ENCODE results near the gene RITA1.

RITA1 gene

GRCh38 chr12:113235976-113236375 lies 50.5 kb downstream of the RITA1 start:
- Histone ChIP-seq H3K4me3 (ENCODE audit: insufficient read depth, low read depth, low read length, poor library complexity, severe bottlenecking) (no peak overlapping the region), H3K36me3 (ENCODE audit: control insufficient read depth, insufficient read depth, low read length) (peaks cover 26% of the 10 kb centered on the region), H3K9me3 (ENCODE audit: control insufficient read depth, low read length) (no peaks in the 10 kb centered on the region), H3K27ac (ENCODE audit: insufficient read depth, low read length, poor library complexity, severe bottlenecking) (no peak overlapping the region), H3K4me1 (ENCODE audit: control insufficient read depth, insufficient read depth, low read length, poor library complexity, severe bottlenecking) (peaks cover 16% of the 10 kb centered on the region), H3K27me3 (replicated peaks; ENCODE audit: control insufficient read depth, insufficient read depth, low read length, poor library complexity, severe bottlenecking) (no peaks in the 10 kb centered on the region)
- DNase-seq = no peak

DNA sequence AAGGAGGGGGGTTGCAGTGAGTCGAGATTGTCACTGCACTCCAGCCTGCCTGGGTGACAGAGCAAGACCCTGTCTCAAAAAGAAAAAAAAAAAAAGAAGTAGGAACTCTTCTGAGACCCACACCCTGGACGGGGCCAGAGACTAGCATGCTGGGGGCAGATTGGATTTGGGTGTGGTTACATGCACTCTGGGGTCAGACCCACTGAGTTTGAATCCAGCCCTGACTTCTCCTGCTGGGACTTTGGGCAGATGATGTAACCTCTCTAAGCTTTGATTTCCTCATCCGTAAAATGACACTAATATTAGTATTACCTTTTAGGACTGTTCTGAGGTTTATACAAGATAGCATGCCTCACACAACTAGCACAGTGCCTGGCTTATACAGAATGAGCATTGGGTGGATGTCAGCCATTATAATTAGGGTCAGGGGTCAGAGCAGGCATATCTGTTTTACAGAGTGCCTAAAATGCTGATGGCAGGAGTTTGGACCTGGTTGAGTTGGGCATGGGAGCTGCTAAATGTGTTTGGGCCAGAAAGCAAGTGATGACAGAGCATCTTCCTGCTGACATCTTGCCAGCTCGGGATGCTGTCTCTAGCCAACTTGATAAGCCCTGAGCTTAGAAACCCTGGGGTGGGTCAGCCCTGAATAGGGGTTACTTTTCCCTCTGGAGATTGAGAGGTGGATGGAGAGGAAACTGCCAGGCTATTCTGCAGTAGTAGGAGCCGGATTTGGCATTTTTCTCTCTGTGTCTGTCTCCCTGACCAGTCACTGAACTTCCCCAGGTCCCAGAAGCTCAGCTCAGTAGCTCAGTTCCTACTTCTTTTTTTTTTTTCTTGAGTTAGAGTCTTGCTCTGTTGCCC lies 51.2 kb downstream of the RITA1 start:
- H3K27me3 ChIP-seq (replicated peaks; ENCODE audit: control insufficient read depth, insufficient read depth, low read length, poor library complexity, severe bottlenecking) = no peaks in the 10 kb centered on the region
- H3K27ac ChIP-seq (ENCODE audit: insufficient read depth, low read length, poor library complexity, severe bottlenecking) = no peak overlapping the region
- H3K9me3 ChIP-seq (ENCODE audit: control insufficient read depth, low read length) = no peaks in the 10 kb centered on the region
- DNase-seq = no peak
- peaks cover 16% of the 10 kb centered on the region for H3K4me1 ChIP-seq (ENCODE audit: control insufficient read depth, insufficient read depth, low read length, poor library complexity, severe bottlenecking)
- H3K36me3 ChIP-seq (ENCODE audit: control insufficient read depth, insufficient read depth, low read length) = peaks cover 23% of the 10 kb centered on the region
- no peak overlapping the region for H3K4me3 ChIP-seq (ENCODE audit: insufficient read depth, low read depth, low read length, poor library complexity, severe bottlenecking)

- no peak for DNase-seq
- no peaks in the 10 kb centered on the region for H3K9me3 ChIP-seq (ENCODE audit: control insufficient read depth, low read length)
- peaks cover 22% of the 10 kb centered on the region for H3K36me3 ChIP-seq (ENCODE audit: control insufficient read depth, insufficient read depth, low read length)
- H3K27me3 ChIP-seq (replicated peaks; ENCODE audit: control insufficient read depth, insufficient read depth, low read length, poor library complexity, severe bottlenecking) = no peaks in the 10 kb centered on the region
- peaks cover 8% of the 10 kb centered on the region for H3K4me1 ChIP-seq (ENCODE audit: control insufficient read depth, insufficient read depth, low read length, poor library complexity, severe bottlenecking)
- H3K27ac ChIP-seq (ENCODE audit: insufficient read depth, low read length, poor library complexity, severe bottlenecking) = no peak overlapping the region
- H3K4me3 ChIP-seq (ENCODE audit: insufficient read depth, low read depth, low read length, poor library complexity, severe bottlenecking) = no peak overlapping the region
Measured at GRCh38 chr12:113237748-113238147, 52.2 kb downstream of the RITA1 start.

- Histone ChIP-seq H3K27me3 (replicated peaks; ENCODE audit: control insufficient read depth, insufficient read depth, low read length, poor library complexity, severe bottlenecking) (no peaks in the 10 kb centered on the region), H3K9me3 (ENCODE audit: control insufficient read depth, low read length) (no peaks in the 10 kb centered on the region), H3K4me1 (ENCODE audit: control insufficient read depth, insufficient read depth, low read length, poor library complexity, severe bottlenecking) (peaks cover 3% of the 10 kb centered on the region), H3K4me3 (ENCODE audit: insufficient read depth, low read depth, low read length, poor library complexity, severe bottlenecking) (no peak overlapping the region), H3K27ac (ENCODE audit: insufficient read depth, low read length, poor library complexity, severe bottlenecking) (no peak overlapping the region), H3K36me3 (ENCODE audit: control insufficient read depth, insufficient read depth, low read length) (peaks cover 22% of the 10 kb centered on the region)
- DNase-seq = no peak
Measured at GRCh38 chr12:113238309-113238708, 52.8 kb downstream of the RITA1 start.

DNA sequence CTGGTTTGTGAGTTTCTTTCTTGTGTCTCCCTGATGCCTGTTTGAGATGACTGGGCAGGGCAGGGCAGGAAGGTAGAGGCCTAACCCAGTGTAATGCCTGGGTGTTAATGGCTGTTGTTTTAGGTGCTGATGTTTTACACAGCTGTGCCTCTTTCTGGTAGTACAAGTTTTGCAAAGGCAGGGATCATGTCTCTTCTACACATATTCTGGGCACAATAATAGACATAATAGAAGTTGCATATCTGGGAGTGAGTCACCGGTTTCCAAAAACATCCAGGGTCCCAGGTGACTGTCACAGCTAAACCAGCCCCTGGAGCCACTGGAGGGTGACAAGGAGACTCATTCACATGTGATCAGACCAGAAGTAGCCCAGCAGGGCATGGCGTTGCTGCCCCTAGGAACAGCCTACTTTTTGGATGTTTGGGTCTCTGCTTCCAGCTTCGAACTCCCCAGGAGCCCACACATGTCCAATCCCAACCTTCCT lies 53.8 kb downstream of the RITA1 start:
- no peak overlapping the region for H3K27ac ChIP-seq (ENCODE audit: insufficient read depth, low read length, poor library complexity, severe bottlenecking)
- H3K4me1 ChIP-seq (ENCODE audit: control insufficient read depth, insufficient read depth, low read length, poor library complexity, severe bottlenecking) = no peaks in the 10 kb centered on the region
- no peak for DNase-seq

DNA sequence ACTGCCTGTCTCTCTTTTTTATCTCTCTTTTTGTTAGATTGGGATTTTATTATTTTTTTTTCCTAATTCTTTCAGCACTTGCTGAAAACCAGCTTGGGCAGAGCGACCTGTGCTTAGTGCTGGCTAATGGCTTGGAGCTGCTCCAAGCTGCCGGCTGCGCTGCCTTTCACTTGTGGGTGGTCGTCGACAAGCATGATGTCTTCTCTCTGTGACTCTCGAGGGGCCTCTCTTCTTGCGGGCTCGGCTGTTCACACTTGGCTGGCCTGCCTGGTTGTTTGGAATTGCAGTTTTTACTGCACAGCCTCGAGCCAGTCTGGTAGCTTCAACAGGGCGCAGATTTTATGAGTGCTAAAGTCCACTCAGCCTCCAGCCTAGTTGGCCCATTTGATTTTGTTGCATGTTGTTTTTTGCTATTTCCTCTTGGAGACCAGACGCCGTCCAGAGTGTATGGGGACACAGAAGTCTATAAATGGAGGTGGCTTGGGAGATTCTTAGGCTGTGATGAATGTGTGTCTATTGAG lies 54.4 kb downstream of the RITA1 start:
- Histone ChIP-seq H3K27me3 (replicated peaks; ENCODE audit: control insufficient read depth, insufficient read depth, low read length, poor library complexity, severe bottlenecking) (no peaks in the 10 kb centered on the region), H3K9me3 (ENCODE audit: control insufficient read depth, low read length) (no peaks in the 10 kb centered on the region), H3K4me3 (ENCODE audit: insufficient read depth, low read depth, low read length, poor library complexity, severe bottlenecking) (no peak overlapping the region), H3K4me1 (ENCODE audit: control insufficient read depth, insufficient read depth, low read length, poor library complexity, severe bottlenecking) (no peaks in the 10 kb centered on the region), H3K27ac (ENCODE audit: insufficient read depth, low read length, poor library complexity, severe bottlenecking) (no peak overlapping the region), H3K36me3 (ENCODE audit: control insufficient read depth, insufficient read depth, low read length) (peaks cover 22% of the 10 kb centered on the region)
- DNase-seq = no peak

More for the DNA sequence above, 53.8 kb downstream of the RITA1 start:
- Histone ChIP-seq H3K9me3 (ENCODE audit: control insufficient read depth, low read length) (no peaks in the 10 kb centered on the region), H3K4me3 (ENCODE audit: insufficient read depth, low read depth, low read length, poor library complexity, severe bottlenecking) (no peak overlapping the region), H3K27me3 (replicated peaks; ENCODE audit: control insufficient read depth, insufficient read depth, low read length, poor library complexity, severe bottlenecking) (no peaks in the 10 kb centered on the region), H3K36me3 (ENCODE audit: control insufficient read depth, insufficient read depth, low read length) (peaks cover 22% of the 10 kb centered on the region)

DNA sequence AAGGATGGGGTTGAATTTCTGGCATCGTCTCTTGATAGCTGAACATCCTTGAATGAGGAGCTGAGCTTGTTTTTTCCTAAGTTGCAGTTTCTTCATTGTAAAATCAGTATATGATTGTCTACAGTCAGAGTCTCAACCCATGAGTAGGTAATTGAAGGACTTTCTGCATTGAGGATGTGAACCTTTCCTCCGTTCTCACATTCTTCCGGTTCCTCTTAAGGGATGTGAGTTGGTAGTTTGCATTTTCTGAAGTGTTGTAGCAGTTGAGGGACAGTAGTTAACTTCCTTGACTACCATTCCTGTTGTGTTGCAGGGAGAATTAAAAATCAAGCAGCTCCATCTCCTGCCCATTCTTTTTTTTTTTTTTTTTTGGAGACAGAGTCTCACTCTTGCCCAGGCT lies 54.9 kb downstream of the RITA1 start:
- Histone ChIP-seq H3K9me3 (ENCODE audit: control insufficient read depth, low read length) (no peaks in the 10 kb centered on the region), H3K27ac (ENCODE audit: insufficient read depth, low read length, poor library complexity, severe bottlenecking) (no peak overlapping the region), H3K4me1 (ENCODE audit: control insufficient read depth, insufficient read depth, low read length, poor library complexity, severe bottlenecking) (no peaks in the 10 kb centered on the region)

DNA sequence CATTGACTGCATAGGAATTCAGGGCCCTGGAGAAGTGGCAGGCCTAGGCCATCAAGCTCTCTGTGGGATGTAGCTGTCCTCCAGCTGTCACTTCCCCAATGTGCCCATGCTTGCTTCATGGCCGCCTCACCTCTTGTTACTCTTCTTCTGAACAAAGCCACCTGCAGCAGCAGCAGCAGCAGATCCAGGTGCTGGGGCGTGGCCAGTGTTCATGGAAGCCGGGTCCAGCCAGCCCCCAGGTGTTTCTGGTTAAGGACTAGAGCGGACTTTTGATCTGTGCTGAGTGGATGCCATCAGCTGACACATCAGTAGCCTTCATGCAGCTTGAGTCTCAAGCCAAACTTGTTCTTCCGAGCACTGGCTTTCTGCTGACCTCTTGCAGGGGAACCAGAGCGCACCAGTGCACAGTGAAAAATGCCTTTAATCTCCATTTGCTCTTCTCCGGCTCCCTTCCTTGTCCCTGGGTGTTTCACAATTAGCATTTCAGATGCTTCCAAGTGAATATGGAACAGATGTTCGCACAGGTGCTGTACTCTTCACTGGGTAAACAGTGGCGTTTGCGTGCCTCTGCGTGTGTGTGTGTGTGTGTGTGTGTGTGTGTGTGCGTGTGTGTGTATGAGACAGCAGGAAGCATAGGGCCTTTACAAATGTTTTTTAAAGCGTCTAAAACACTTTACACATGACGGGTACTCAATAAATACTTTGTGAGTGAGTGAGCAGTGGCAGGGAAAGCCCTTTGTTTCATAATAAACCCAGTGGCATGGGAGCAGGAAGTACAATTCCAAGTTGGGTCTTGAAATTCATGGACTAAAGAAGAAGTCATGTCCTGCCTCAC lies 55.9 kb downstream of the RITA1 start:
- Histone ChIP-seq H3K4me3 (ENCODE audit: insufficient read depth, low read depth, low read length, poor library complexity, severe bottlenecking) (no peak overlapping the region), H3K27me3 (replicated peaks; ENCODE audit: control insufficient read depth, insufficient read depth, low read length, poor library complexity, severe bottlenecking) (no peaks in the 10 kb centered on the region), H3K4me1 (ENCODE audit: control insufficient read depth, insufficient read depth, low read length, poor library complexity, severe bottlenecking) (no peaks in the 10 kb centered on the region), H3K9me3 (ENCODE audit: control insufficient read depth, low read length) (no peaks in the 10 kb centered on the region), H3K36me3 (ENCODE audit: control insufficient read depth, insufficient read depth, low read length) (peaks cover 22% of the 10 kb centered on the region), H3K27ac (ENCODE audit: insufficient read depth, low read length, poor library complexity, severe bottlenecking) (no peak overlapping the region)
- DNase-seq = no peak

More for the DNA sequence above, 54.9 kb downstream of the RITA1 start:
- Histone ChIP-seq H3K4me3 (ENCODE audit: insufficient read depth, low read depth, low read length, poor library complexity, severe bottlenecking) (no peak overlapping the region), H3K27me3 (replicated peaks; ENCODE audit: control insufficient read depth, insufficient read depth, low read length, poor library complexity, severe bottlenecking) (no peaks in the 10 kb centered on the region), H3K36me3 (ENCODE audit: control insufficient read depth, insufficient read depth, low read length) (peaks cover 22% of the 10 kb centered on the region)
- DNase-seq = no peak
